Brain microvascular endothelial cell (primary cell): Measurements from ENCODE around the gene PPP1R10.

Source experiments
- DNase-seq: peaks from one replicate; pipeline ENCODE4 v3.0.0-alpha.2; 2020
- H3K27ac ChIP-seq: fragments of 250-450 bp; sonication (Bioruptor Pico); 2 replicates; pipeline ENCODE4 v1.5.1; 2020; ENCODE audit warnings: mild to moderate bottlenecking, moderate library complexity
- H3K27me3 ChIP-seq: fragments of 250-450 bp; sonication (Bioruptor Pico); replicated peaks from 2 replicates; pipeline ENCODE4 v1.5.1; 2020; ENCODE audit warnings: mild to moderate bottlenecking
- H3K36me3 ChIP-seq: fragments of 250-450 bp; sonication (Bioruptor Pico); replicated peaks from 2 replicates; pipeline ENCODE4 v1.5.1; 2020; ENCODE audit warnings: mild to moderate bottlenecking
- H3K4me3 ChIP-seq: 2 replicates; pipeline ENCODE4 v1.5.1; 2011; ENCODE audit warnings: low read depth, mild to moderate bottlenecking, control low read depth, low read length, moderate library complexity
- in situ Hi-C: cut with HindIII; loops from 2 replicates; pipeline ENCODE4 v1.10.0; 2017; ENCODE audit warnings: low sequenced_read_pairs, low pct_ligation_motif_present
- TF ChIP-seq, protein P1 (sequence below): IDR thresholded peaks from 2 replicates; pipeline ENCODE4 v1.5.1; 2011; ENCODE audit warnings: low read depth, mild to moderate bottlenecking, moderate library complexity, low read length, control low read depth, inconsistent platforms; ENCODE audit errors: missing control alignments

The PPP1R10 gene

DNA sequence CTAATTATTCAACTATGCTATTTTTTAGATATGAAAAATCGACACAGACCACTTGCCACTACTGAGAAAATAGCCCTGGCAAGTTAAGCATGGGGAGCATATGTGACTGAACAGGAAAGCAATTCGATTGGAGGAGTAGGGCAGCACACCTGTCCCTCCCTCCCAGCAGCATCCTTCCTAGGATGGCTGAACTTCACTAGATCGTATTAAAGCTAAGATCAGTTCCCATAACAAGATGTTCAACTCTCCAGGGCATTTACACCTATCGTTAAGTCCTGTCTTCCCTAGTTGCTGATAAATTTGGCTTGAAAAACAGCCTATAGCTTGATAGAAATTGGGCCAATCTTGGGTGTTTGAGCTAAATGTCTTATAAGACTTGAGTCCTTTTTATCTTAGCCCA lies 7.0 kb downstream of the PPP1R10 start:
- Histone ChIP-seq H3K4me3 (no peak overlapping the region), H3K36me3 (peaks cover 50% of the 10 kb centered on the region), H3K27me3 (no peaks in the 10 kb centered on the region), H3K27ac (no peak overlapping the region)
- in situ Hi-C loops: no loop called here
- DNase-seq: no peak
- TF ChIP-seq, protein P1, sequence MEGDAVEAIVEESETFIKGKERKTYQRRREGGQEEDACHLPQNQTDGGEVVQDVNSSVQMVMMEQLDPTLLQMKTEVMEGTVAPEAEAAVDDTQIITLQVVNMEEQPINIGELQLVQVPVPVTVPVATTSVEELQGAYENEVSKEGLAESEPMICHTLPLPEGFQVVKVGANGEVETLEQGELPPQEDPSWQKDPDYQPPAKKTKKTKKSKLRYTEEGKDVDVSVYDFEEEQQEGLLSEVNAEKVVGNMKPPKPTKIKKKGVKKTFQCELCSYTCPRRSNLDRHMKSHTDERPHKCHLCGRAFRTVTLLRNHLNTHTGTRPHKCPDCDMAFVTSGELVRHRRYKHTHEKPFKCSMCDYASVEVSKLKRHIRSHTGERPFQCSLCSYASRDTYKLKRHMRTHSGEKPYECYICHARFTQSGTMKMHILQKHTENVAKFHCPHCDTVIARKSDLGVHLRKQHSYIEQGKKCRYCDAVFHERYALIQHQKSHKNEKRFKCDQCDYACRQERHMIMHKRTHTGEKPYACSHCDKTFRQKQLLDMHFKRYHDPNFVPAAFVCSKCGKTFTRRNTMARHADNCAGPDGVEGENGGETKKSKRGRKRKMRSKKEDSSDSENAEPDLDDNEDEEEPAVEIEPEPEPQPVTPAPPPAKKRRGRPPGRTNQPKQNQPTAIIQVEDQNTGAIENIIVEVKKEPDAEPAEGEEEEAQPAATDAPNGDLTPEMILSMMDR: no peak

DNA sequence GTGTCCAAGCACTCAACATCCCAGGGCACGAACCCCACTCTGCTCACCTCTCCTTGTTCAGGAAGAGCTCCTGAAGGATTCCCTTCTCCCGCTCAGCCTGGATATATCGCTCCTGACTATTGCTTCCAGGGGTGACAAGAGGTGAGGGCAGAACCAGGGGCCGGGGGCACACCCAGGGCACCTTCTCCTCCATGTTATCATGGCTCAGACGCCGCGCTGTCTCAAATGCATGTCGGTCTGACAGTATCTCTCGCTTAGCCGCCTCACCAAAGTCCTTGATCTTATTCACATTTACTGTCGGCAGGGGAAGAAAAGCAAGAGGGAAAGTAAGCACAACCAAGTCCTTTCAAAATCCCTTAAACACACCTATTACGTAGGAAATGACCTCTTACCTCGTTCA lies 13.1 kb downstream of the PPP1R10 start:
- peaks cover 85% of the 10 kb centered on the region for H3K36me3 ChIP-seq

DNA sequence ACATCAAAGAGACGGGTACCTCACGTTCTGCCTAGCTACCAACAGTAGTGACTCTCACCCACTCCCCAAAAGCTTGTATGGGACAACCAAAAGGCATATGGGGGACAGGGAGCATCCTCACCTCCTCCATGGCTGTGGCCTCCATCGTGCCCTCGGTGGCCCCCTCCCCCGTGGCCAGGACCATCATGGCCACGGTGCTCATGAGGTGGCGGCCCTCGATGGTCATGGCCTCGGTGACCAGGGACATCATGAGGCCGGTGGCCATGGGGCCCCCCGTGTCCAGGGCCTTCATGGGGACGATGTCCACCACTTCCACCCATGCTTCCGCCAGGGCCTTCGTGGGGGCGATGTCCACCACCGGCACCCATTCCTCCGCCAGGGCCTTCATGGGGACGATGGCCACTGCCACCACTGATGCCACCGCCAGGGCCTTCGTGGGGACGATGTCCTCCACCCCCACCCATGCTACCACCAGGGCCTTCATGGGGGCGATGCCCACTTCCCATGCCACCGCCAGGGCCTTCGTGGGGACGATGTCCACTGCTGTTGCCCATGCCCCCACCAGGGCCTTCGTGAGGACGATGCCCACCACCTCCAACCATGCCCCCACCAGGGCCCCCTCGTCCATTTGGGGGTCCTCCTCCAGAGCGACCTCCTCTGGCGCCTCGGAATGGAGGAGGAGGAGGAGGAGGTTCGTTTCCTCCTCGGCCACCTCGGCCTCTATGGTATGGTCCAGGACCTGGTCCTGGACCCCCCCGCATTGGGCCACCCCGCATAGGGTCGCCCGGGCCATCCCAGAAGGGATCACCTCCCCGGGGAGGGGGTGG lies 15.0 kb downstream of the PPP1R10 start:
- no peak overlapping the region for H3K4me3 ChIP-seq
- no peak overlapping the region for H3K27ac ChIP-seq

More for the DNA sequence above, 13.1 kb downstream of the PPP1R10 start:
- H3K27me3 ChIP-seq: no peaks in the 10 kb centered on the region
- H3K27ac ChIP-seq: no peak overlapping the region
- in situ Hi-C loops: no loop called here
- DNase-seq: no peak
- H3K4me3 ChIP-seq: no peak overlapping the region
- TF ChIP-seq, protein P1: no peak

DNA sequence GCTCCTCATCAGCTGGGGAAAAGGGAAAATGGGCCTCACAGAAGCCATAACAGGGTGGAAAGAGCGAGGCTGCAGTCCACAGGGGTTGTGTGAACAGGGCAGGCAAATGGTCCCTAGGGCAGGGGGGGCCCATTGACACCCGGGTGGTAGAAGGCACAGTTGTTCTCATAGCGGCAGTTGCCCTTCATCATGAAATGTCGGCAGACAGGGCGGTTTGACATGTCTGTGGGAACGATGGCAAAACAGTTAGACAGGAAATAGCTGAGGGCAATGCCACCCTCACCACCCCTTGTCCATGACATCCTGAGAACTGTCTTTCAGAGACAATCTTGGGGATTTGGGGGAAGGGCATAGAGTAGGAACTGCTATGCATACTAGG lies 15.6 kb downstream of the PPP1R10 start:
- in situ Hi-C loops: no loop called here
- Histone ChIP-seq H3K27me3 (no peaks in the 10 kb centered on the region), H3K4me3 (no peak overlapping the region), H3K27ac (no peak overlapping the region), H3K36me3 (peaks cover 64% of the 10 kb centered on the region)
- DNase-seq: no peak
- TF ChIP-seq, protein P1: no peak

More for the DNA sequence above, 15.0 kb downstream of the PPP1R10 start:
- no peak for DNase-seq
- TF ChIP-seq, protein P1: no peak
- H3K36me3 ChIP-seq: peaks cover 70% of the 10 kb centered on the region
- no peaks in the 10 kb centered on the region for H3K27me3 ChIP-seq
- in situ Hi-C loops: no loop called here

DNA sequence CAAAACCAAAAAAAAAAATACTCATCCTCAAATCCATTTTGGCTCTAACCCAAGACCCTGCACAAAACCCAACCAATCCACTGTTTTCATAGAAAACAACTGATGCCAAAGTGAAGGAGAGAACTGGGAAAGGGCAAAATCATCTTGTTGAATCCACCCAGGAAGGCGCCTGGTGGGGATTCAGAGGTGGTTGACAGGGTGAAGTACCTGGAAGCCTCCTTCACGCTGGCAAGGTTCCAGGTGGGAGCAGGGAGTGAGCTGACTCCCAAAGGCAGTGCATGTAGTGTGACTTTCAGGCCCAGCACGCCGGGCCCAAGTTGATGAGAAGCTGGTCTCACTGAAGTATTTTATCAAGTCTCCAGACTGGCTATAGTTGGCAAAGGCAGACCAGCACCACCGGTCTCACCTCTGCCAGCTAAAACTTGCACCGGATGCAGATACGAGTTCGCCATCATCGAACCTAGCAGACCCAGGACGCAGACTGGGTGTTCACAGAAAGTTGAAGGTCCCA lies 16.5 kb downstream of the PPP1R10 start:
- TF ChIP-seq, protein P1: no peak
- in situ Hi-C loops: no loop called here
- Histone ChIP-seq H3K4me3 (no peak overlapping the region), H3K36me3 (peaks cover 55% of the 10 kb centered on the region), H3K27me3 (no peaks in the 10 kb centered on the region), H3K27ac (no peak overlapping the region)
- DNase-seq: no peak
